Neural cell (in vitro differentiated cells): ENCODE data around the gene ABHD4.

Experiments used
- EP300 ChIP-seq: fragments of 450-650 bp; conservative IDR thresholded peaks from 2 replicates; pipeline ENCODE4 v1.6.1; 2014; ENCODE audit warnings: antibody characterized with exemption, mild to moderate bottlenecking, moderate library complexity; ENCODE audit not compliant: poor library complexity, severe bottlenecking
- EZH2 ChIP-seq: fragments of 200-600, 300-800 bp; shearing (Covaris generic), sonication (generic); IDR thresholded peaks from 2 replicates; pipeline ENCODE4 v1.6.1; 2014; ENCODE audit warnings: antibody characterized with exemption, low read length, borderline replicate concordance, mild to moderate bottlenecking; ENCODE audit not compliant: insufficient read depth, poor library complexity, severe bottlenecking
- POLR2AphosphoS5 ChIP-seq: IDR thresholded peaks from 2 replicates; pipeline ENCODE4 v1.6.1; 2012
- RAD21 ChIP-seq: fragments of 450-650 bp; conservative IDR thresholded peaks from 2 replicates; pipeline ENCODE4 v1.6.1; 2014; ENCODE audit warnings: antibody characterized with exemption, mild to moderate bottlenecking, moderate library complexity
- TAF1 ChIP-seq: IDR thresholded peaks from 2 replicates; pipeline ENCODE4 v1.6.1; 2012; ENCODE audit warnings: low read depth
- TF ChIP-seq, protein P1 (sequence below): fragments of 450-650 bp; IDR thresholded peaks from 2 replicates; pipeline ENCODE4 v1.5.1; 2014; ENCODE audit warnings: antibody characterized with exemption, mild to moderate bottlenecking, moderate library complexity; ENCODE audit not compliant: poor library complexity, severe bottlenecking

DNA sequence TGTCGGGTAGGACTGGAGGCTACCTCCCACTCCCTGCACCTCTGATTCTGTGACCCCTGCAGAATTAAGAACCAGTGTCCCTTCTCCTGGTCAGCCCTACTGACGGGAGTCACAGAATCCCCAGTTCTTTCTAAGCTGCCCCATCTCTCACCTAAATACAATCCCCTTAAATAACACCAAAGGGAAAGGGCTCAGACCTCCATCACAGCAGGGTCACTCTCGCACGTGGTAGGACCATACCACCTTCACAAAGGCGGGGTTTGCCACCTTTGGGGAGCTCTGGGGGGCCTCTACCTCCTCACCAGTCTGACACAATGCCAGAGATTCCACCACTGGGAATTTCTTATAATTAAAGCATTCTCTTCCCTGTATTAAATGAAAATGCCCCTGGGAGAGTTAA lies 44.7 kb upstream of the ABHD4 start:
- TF ChIP-seq, protein P1, sequence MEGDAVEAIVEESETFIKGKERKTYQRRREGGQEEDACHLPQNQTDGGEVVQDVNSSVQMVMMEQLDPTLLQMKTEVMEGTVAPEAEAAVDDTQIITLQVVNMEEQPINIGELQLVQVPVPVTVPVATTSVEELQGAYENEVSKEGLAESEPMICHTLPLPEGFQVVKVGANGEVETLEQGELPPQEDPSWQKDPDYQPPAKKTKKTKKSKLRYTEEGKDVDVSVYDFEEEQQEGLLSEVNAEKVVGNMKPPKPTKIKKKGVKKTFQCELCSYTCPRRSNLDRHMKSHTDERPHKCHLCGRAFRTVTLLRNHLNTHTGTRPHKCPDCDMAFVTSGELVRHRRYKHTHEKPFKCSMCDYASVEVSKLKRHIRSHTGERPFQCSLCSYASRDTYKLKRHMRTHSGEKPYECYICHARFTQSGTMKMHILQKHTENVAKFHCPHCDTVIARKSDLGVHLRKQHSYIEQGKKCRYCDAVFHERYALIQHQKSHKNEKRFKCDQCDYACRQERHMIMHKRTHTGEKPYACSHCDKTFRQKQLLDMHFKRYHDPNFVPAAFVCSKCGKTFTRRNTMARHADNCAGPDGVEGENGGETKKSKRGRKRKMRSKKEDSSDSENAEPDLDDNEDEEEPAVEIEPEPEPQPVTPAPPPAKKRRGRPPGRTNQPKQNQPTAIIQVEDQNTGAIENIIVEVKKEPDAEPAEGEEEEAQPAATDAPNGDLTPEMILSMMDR, result no peak
- no peak for TF ChIP-seq EP300
- TF ChIP-seq EZH2, result no peak
- TF ChIP-seq TAF1, result no peak
- TF ChIP-seq POLR2AphosphoS5, result no peak
- no peak for TF ChIP-seq RAD21
